ENCODE data around the gene LY6G6C.

LY6G6C gene

GRCh38 chr6:31686483-31686882 is 35.1 kb downstream of the LY6G6C start:
- Histone ChIP-seq H4K20me1 (ENCODE audit: control insufficient read depth, insufficient read depth, low read depth, low read length) (no peaks in the 10 kb centered on the region), H3K4me3 (ENCODE audit: low read length) (no peak overlapping the region), H3K9me3 (ENCODE audit: control insufficient read depth, insufficient read depth, low read length) (no peaks in the 10 kb centered on the region), H3K4me1 (ENCODE audit: control insufficient read depth, low read length) (peaks cover 20% of the 10 kb centered on the region), H3K4me2 (ENCODE audit: low read length) (no peak overlapping the region), H3K36me3 (ENCODE audit: control insufficient read depth, low read length) (peaks cover 41% of the 10 kb centered on the region), H3K27me3 (ENCODE audit: control insufficient read depth, low read length) (no peaks in the 10 kb centered on the region), H3K27ac (ENCODE audit: low read depth, low read length) (no peak overlapping the region), H3F3A (ENCODE audit: control insufficient read depth, insufficient read depth) (no peaks in the 10 kb centered on the region; the same call in 1 of the 2 replicates), H3K79me2 (ENCODE audit: control insufficient read depth, low read length) (no peaks in the 10 kb centered on the region), H3K9me2 (replicated peaks; ENCODE audit: control insufficient read depth, low read length) (no peaks in the 10 kb centered on the region)
- TF ChIP-seq EZH2phosphoT487 (IDR thresholded peaks at IDR 0.05; ENCODE audit: borderline replicate concordance, low read length) (no peak), CTCF (IDR thresholded peaks at IDR 0.05; ENCODE audit: low read depth, low read length, poor library complexity, severe bottlenecking) (no peak)

DNA sequence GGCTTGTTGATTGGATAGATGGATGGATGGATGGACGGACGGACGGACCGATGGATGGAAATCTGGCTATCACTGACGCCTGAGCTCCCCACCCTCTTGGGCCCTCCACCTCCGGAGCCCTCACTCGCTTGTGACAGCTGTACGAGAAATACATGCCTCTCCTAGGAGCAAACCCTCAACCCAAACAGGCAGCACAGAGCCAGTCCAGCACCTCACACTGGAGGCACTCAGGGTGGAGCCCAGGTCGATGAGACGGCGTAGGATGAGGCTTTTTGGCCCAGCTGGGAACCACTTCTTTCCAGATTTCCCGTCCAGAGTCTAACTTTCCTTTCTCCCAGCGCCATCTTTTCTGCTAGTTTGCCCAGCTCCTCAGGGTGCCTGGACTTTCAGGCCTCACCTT is 38.0 kb downstream of the LY6G6C start:
- H3K27me3 ChIP-seq (ENCODE audit: control insufficient read depth, low read length) = peaks cover 13% of the 10 kb centered on the region
- peaks cover 18% of the 10 kb centered on the region for H3K36me3 ChIP-seq (ENCODE audit: control insufficient read depth, low read length)
- TF ChIP-seq EZH2phosphoT487 (IDR thresholded peaks at IDR 0.05; ENCODE audit: borderline replicate concordance, low read length) (no peak), CTCF (IDR thresholded peaks at IDR 0.05; ENCODE audit: low read depth, low read length, poor library complexity, severe bottlenecking) (no peak)
- no peaks in the 10 kb centered on the region for H3K9me2 ChIP-seq (replicated peaks; ENCODE audit: control insufficient read depth, low read length)
- H3K27ac ChIP-seq (ENCODE audit: low read depth, low read length) = no peak overlapping the region
- H4K20me1 ChIP-seq (ENCODE audit: control insufficient read depth, insufficient read depth, low read depth, low read length) = no peaks in the 10 kb centered on the region
- no peak overlapping the region for H3K4me3 ChIP-seq (ENCODE audit: low read length)
- H3K9me3 ChIP-seq (ENCODE audit: control insufficient read depth, insufficient read depth, low read length) = no peaks in the 10 kb centered on the region
- no peaks in the 10 kb centered on the region for H3K79me2 ChIP-seq (ENCODE audit: control insufficient read depth, low read length)
- peaks cover 2% of the 10 kb centered on the region; the same call in 1 of the 2 replicates for H3F3A ChIP-seq (ENCODE audit: control insufficient read depth, insufficient read depth)
- peaks cover 16% of the 10 kb centered on the region for H3K4me1 ChIP-seq (ENCODE audit: control insufficient read depth, low read length)
- H3K4me2 ChIP-seq (ENCODE audit: low read length) = no peak overlapping the region

- H3K27me3 ChIP-seq (ENCODE audit: control insufficient read depth, low read length) = peaks cover 26% of the 10 kb centered on the region
- H3K36me3 ChIP-seq (ENCODE audit: control insufficient read depth, low read length) = no peaks in the 10 kb centered on the region
- H3K9me2 ChIP-seq (replicated peaks; ENCODE audit: control insufficient read depth, low read length) = no peaks in the 10 kb centered on the region
- no peaks in the 10 kb centered on the region for H4K20me1 ChIP-seq (ENCODE audit: control insufficient read depth, insufficient read depth, low read depth, low read length)
- no peak overlapping the region for H3K27ac ChIP-seq (ENCODE audit: low read depth, low read length)
- H3K4me1 ChIP-seq (ENCODE audit: control insufficient read depth, low read length) = peaks cover 16% of the 10 kb centered on the region
- peak overlapping the region; percentile 62 for H3K4me3 ChIP-seq (ENCODE audit: low read length)
- H3K9me3 ChIP-seq (ENCODE audit: control insufficient read depth, insufficient read depth, low read length) = no peaks in the 10 kb centered on the region
- H3F3A ChIP-seq (ENCODE audit: control insufficient read depth, insufficient read depth) = peaks cover 5% of the 10 kb centered on the region; the same call in 1 of the 2 replicates
- TF ChIP-seq CTCF (IDR thresholded peaks at IDR 0.05; ENCODE audit: low read depth, low read length, poor library complexity, severe bottlenecking) = no peak
- TF ChIP-seq EZH2phosphoT487 (IDR thresholded peaks at IDR 0.05; ENCODE audit: borderline replicate concordance, low read length) = no peak
- H3K79me2 ChIP-seq (ENCODE audit: control insufficient read depth, low read length) = no peaks in the 10 kb centered on the region
- peak overlapping the region; percentile 77 for H3K4me2 ChIP-seq (ENCODE audit: low read length)
Measured at GRCh38 chr6:31681135-31681671, 40.3 kb downstream of the LY6G6C start.
